GM19025 (cell line): ENCODE results near the gene TMEM43.

ENCODE experiments used
- ATAC-seq: cut with Tn5 transposase; IDR thresholded peaks from one replicate; pipeline ENCODE4 v1.9.1; 2021; ENCODE audit warnings: mild to moderate bottlenecking, low read depth, moderate library complexity; ENCODE audit not compliant: unreplicated experiment

Gene TMEM43

DNA sequence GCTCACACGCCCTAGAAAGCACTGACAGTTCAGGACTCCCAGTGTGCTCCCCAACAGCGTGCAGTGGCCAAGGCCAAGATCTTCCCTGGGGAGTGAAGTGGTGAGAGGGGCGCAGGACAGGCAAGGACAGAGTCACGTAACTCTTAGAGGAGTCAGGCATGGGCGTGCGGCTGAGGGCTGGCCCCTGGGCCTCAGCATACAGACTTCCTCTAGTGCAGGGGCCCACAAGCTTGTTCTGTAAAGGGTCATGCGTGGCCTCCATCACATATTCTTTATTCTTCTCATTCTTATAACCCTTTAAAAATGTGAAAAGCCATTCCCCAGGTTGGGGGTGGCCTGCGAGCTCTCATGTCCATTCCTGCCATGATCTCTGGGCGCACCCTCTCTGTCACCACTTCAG lies 25.2 kb downstream of the TMEM43 start:
- ATAC-seq: no peak

DNA sequence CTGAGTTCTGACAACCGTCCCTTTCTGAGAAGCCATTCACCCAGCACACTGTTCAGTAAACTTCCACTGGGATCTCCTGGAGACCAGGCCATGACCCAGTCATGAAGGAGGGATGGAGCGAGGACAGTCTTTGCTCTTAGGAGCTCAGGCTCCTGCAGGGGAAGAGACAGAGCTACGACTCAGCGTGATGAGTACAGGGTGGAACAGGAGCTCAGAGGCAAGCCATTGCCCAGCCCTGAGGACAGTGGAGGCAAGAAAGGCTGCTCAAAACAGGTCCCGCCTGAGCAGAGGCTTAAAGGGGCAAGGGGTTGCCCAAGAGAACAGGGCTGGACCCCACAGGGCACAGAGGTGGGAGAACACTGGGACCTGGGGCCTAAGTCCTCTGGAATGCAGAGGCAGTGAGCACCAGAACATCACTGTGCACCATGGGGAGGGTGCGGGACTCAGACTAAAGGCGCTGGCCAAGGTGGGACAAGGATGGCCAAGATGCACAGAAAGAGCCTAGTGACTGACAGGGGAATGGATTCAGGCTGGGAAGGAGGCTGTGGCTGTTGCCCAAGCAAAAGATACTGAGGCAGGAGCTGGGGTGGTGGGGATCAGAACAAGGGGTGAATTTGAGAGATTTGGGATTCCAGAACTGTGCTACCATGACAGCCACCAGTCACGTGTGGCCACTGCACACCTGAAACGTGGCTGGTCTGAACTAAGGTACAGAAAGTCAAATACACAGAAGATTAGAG lies 25.8 kb downstream of the TMEM43 start:
- ATAC-seq: no peak

DNA sequence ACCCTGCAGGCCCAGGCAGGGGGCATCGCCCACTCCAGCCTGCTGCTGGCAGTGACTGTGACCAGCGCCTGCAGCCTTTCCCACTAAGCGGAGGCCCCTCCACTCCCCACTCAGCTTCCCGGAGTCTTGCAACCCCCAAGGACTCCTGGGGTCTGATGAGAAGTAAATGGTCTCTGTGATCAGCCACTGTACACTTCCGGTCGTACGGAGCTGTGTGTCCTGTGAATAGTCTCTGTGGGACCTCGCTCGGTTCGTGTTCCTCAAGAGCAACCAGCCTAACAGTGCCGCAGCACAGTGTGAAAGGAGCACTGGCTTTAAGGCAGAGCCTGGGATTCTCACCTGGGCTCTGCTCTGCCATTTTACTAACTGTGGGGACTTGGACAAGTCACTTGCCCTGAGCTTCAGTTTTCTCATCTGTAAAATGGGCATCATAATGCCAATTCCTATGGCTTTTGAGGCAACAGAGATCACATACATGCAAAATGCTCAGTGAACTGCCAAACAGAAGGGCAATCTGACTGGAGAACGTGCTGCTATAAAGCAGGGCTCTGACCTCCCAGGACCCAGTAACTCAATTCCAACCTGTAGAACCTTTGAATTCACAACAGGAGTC lies 26.7 kb downstream of the TMEM43 start:
- ATAC-seq: no peak

DNA sequence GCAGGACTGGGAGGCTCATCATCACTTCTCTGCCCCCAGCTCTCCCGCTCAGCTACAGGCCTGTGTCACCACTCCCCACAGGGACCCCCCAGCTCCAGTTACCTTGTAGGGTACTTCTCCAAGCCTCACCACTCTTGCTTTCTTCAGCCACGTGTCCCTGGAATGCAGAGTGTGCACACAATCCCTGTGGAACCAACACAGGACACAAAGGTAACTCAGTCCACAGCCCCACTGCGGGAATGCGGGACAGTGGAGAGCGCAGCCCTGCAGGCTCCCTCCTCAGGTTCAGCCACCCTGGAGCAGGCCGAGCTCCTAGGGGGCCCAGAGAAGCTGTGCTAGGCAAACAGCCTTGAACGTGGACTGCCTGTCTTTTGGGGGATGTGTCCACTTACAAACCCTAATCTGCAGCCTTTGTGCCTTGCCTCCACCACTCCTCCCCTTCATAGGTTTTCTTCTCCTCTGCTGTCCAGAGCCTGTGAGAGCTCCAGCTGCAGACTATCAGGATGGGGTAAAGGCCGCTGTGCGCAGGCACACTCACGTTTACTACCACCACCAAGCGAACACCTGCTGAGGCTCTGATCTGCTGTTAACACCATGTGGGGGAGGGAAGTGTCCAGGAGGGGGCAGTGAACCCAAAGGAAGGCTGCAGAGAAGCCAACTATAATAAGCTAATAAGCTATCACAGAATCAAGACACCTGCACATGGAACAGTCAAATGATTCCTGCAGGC lies 27.5 kb downstream of the TMEM43 start:
- ATAC-seq: no peak

DNA sequence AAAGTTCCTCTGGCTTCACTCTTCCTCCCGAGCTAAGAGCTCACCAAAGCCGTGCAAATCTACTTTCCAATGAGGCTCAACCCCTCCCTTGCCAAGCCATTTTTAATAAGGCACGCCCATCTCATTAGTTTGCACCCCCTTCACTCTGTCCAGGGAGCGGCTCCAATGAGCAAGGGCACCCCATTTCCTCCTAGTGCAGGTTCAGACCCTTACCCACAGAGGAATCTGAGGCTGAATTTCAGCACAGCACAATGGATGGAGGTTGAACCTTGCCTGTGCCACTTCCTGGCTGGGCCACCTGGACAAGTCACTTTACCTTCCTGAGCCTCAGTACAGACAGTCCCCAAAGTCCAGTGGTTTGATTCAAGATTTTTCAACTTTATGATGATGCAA lies 28.1 kb downstream of the TMEM43 start:
- no peak for ATAC-seq

DNA sequence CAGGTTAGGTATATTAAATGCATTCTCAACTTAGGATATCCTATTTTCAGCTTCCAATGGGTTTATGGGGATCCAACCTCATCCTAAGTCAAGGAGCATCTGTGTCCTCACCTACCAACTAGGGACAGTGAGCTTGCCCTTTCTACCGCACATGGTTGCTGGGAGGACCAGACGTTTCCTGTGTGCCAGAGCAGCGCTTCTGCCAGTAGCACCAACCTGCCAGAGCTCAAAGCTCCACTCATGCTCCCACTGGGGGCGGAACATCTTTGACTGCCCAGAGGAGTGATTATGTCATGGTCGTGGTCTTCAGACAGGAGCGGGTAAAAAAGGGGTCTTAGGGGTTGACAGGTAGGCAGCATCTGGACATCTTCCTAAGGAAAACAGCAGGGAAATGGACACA lies 28.8 kb downstream of the TMEM43 start:
- ATAC-seq: no peak

DNA sequence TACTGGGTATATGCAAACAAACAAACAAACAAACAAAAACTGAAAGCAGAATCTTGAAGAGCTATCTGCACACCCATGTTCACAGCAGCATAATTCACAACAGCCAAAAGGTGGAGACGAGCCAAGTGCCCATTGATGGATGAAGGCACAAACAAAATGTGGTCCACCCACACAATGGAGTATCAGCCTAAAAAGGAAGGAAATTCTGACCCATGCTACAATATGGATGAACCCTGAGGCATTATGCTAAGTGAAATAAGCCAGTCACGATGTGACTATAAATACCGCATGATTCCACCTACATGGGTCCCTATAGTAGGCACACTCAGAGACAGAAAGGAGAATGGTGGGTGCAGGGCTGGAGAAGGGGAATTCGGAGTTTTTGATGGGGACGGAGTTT lies 29.4 kb downstream of the TMEM43 start:
- no peak for ATAC-seq

DNA sequence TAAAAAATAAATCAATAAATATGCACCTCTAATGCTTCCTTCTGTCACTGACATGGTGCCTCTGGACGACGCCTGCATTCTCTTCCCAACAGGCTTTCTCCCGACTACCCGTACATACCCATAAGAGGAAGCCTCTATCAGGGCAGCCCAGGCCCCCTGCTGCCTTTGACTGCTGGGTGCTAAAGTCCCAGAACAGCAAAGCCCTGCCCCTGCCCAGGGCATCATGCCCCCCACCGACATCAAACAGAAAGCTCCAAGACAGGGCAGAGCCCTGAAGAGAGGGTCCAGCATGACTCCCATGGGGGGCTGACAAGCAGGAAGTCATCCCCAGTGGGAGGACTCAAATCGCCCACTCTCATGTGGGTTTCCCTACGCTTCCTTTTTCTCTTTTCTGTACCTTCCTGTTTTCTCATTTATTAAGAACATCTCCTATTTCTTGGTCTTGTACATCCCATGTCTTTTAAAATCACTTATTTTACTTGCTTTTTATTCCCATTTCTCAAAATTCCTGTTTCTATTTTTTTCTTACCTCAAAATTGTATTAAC lies 30.1 kb downstream of the TMEM43 start:
- ATAC-seq: no peak

DNA sequence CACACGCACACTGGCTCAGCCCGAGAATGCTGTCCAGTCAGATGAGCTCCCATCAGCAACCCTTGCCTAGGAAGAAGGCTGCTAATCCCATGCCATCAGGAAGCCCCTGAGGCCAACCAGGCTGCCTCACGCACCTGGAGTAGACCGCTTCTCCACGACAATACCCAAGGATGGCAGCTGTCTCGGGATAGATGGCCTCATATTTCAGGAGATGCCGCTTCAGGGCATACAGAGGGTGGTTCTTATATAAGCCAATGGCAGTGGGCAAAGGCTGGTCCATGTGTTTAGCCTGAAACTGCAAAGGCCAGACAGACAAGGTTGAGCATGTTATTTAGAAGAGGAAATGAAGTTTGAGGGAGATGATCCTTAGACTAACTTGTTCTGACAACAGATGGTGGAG lies 31.3 kb downstream of the TMEM43 start:
- no peak for ATAC-seq

DNA sequence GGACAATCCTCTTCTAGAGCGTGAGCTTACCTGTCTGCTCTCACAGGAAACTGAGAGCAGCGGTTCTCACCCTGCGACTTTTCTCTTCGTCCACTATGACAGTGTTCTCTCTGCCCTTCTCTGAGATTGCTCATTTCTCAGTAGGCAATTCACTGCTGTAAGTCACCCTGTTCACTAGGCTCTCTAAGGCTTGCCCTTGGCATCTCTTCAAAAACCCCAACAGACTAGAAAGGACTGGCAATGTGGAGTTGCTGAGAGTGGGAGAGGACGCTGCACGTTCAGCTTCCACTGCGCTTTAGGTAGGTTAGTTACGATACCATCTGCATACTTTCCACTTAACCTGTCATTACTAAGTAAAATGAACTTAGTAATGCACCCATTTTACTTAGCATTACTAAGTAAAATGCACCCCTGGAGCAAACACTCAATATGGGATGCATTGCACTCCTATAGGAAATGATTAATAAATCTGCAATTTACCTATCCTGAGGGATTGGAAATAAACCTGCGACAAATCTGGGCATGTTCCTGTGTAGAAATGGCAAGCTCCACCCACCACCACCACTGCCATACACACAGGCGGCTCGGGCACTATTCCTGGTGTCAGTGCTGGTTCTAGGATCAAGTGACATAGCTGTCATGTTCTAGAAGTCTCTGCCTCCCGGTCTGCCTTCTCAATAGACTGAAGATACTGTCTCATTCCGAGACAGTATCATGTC lies 32.1 kb downstream of the TMEM43 start:
- no peak for ATAC-seq

DNA sequence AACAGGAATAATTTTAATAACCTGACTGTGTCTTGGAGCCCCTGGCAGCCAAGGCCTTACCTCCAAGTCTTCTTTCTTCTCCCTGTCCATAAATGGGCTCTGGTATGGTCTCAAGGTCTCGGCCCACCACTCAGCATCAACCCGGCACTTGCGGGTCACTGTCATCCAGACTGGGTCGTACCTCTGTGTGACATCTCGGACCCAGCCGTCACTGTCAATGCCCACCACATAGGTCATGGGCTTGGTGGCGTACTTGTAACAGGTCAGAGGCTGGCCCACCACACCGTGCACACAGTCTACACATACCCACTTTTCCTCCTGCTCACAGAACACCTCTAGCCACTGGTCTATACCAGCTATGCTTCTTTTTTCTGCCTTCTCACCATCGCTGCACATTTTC lies 33.1 kb downstream of the TMEM43 start:
- ATAC-seq: no peak

DNA sequence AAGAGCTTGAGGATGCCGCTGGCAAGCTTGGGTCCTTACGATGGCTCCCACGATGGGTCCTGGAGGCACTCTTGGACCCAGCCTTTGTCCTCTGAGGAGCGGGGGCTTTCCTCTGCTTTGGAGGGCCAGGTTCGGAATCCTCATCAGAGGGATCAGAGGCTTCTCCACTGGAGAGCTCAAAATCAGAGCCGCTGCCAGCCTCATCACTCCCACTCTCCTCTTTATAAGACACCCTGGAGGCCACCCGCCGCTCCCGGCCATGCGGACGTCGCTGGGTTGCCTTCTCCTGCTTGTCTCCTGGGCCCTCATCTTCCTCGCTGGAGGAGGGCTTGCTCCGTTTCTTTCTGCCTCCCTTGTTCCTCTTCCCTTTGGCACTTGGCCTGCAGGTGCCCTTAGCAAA lies 33.5 kb downstream of the TMEM43 start:
- ATAC-seq: no peak

DNA sequence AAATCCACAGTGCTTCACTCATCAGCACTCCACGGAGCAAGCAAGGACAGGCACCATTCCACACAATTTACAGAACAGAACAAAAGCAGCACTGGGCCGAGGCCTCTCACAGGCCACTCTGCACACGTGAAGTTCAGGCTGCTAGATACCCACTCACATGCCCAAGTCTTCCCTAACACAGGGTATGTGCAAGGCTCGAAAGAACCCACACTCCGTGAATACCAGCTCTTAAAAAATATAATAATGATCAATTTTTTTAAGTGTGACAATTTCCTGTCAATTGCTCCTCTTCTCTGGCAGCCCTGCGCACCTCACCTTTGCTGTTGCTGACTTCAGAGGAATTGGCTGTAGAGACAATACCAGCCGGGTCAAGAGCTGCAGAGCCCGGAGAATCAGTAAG lies 34.6 kb downstream of the TMEM43 start:
- no peak for ATAC-seq

DNA sequence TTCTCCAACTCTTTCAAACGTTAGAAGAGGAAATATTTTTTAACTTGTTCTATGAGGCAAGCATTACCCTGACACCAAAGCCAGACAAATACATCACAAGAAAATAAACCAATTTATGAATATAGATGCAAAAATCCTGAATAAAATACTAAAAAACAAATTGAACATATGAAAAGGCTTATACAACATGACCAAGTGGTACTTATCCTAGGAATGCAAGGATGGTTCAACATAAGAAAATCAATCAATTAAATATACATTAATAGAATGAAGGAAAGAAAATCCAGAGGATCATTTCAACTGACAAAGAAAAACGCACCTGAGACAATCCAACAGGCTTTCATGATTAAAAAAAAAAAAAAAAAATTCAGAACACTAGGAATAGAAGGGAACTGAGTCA lies 36.4 kb downstream of the TMEM43 start:
- ATAC-seq: no peak

DNA sequence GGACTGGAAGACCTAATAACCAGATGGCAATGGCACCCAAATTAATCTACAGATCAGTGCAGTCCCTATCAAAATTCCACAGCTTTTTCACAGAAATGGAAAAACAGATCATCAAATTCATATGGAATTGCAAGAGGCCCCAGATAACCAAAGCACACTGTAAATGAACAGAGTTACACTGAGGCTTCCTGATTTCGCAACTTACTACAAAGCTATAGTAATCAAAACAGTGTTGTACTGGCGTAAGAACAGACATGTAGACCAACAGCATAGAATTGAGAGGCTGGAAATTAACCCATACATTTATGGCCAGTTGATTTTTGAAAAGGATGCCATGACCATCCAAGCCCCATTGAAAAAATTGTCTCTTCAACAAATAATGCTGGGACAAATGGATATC lies 37.3 kb downstream of the TMEM43 start:
- no peak for ATAC-seq

DNA sequence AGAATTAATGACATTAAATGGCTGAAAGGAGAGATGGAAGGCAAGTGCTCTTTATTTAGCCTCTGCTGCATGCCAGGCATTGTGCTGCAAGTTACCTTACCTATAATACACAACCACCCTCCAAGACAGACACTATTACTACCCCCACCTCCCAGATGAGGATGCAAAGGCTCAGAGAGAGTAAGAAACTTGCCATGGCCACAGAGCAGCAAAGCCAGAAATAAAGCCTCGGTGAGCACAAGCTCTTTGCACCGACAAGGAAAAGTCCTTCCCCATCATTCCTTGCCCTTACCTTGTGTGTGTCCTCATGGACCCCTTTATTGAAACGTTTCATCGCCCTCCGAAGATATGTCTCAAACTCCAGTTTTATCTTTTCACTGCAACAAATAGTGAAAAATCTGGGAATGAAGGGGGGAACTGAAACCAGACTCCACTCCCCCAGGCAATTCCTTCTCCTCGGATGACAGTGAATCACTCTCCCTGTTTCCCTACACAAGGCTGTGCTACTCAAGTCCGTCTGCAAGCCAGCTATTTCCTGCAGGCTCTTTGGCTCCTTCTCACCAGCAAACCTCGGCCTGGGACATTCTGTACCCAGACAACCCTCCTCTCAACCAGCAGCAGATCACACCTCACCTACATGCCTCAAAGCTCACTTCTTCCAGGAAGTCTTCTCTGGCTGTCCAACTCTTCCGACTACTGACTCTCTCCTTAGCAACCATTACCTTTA lies 42.2 kb downstream of the TMEM43 start:
- ATAC-seq: no peak

DNA sequence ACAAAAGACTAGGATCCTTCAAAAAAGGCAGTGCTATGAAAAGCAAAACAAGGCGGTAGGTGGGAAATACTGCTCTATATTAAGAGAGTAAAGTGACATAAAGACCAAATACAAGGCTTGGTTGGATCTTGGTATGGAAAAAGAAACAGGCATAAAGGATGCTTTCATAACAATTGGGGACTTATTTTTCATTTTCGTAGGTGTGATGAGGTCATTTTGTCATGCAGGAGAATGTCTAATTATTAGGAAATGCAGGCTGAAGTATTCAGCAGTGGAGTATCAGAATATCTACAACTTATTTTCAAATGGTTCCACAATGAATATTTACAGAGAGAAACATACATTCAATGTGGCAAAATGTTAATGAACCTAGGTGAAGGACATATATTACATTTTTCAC lies 44.6 kb downstream of the TMEM43 start:
- no peak for ATAC-seq

DNA sequence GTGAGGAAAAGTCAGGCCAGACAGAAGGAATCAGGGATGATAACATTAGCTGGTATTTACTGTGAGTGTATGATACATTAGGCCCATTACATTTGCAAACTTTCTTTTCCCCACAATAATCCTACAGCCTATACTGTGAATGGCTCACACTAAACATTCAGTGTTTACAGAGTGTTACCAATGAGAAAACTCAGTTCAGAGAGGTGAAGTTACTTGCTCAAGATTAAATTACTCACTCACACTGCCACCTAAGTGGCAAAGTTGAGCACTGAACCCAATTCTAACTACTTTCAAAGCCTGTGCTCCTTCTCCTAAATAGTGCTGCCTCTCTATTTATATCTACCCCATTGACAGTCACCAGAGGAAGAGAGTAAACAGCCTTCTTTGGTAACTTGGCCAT lies 45.0 kb downstream of the TMEM43 start:
- ATAC-seq: no peak

DNA sequence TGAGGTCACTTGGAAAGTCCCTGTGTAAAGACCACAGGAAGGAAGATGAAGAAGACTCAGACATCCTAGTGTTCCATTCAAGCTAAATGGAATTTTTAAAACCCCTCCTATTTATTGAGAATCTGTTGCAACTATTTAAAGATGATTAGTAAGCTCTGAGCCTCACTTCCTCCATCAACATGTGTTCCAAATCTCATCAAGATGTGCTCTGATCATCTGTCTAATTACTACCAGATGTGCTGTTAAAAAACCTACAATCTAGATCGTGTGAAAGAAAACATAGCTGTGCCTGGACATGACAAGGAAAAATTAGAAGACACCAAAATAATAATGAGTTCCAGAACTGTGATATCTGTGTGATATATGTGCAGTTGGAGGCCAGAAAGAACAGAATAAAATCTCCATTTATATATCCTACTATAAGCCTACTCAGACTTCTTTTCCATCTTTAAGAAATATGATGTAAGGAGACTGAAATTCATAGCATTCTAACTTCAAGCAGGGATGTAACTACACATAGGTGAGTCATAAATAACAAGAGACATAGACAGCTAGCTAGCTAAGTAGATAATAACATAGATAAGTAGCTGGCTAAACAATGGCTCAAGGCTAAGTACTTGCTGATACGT lies 45.8 kb downstream of the TMEM43 start:
- ATAC-seq: no peak

DNA sequence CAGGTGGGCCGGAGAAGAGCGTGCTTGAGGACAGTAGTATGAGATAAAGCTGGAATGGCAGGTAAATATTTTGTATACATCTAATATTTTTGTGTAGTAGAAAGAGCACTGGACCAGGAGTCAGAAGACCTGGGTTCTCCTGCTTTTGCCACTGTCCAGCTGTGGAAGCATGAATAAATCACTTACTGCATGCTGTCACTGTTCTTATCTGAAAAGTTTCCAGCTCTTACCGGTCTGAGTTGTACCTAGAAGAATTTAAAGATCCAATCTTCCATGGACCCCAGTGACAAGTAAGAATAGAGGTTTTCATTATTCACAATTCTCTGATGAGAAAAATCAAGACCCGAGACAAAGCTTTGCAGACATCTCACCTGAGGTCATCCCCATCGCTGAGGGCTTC lies 47.6 kb downstream of the TMEM43 start:
- ATAC-seq: no peak
